ENCODE results near the gene CD300A. TPM values are rescaled to one million over a fixed set of nuclear protein-coding genes. Genes with fewer than 3 reads are reported as not detected.
"Not testable (repeated sequence)": the region's sequence is repeated elsewhere in the genome, so short reads cannot be mapped to it uniquely, and the experiment has no call there.

Gene CD300A
- total RNA-seq, 1 donor from 2014 or later: 3.9 TPM

DNA sequence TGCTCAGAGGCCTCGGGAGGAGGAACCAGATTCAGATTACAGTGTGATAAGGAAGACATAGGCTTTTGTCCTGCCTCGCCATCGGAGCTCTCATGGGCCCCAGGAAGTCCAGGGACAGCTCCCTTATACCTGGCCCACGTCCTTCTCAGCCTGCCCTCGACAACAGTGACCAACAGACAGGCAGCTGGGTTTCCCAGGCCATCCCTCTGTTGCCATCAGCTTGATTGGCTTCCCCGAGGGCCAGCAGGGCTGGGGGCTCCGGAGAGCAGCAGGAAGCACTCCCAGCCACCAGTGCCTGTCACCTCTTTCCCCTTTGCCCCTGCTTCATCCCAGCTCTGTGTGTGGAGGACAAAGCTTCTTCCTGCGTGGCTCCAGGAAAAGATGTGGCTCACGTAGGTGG lies 17.6 kb downstream of the CD300A start:
- Mint-ChIP-seq H3K36me3 (ENCODE audit: insufficient read depth) (no peaks in the 10 kb centered on the region), H3K27ac (no peak overlapping the region), H3K9me3 (ENCODE audit: low read depth) (peaks cover 6% of the 10 kb centered on the region), H3K4me3 (ENCODE audit: low read depth) (no peak overlapping the region), H3K4me1 (ENCODE audit: low read depth) (no peaks in the 10 kb centered on the region), H3K27me3 (peaks cover 12% of the 10 kb centered on the region)
- DNase-seq (ENCODE audit: low spot score, unreplicated experiment): no peak
- TF ChIP-seq, protein P1, sequence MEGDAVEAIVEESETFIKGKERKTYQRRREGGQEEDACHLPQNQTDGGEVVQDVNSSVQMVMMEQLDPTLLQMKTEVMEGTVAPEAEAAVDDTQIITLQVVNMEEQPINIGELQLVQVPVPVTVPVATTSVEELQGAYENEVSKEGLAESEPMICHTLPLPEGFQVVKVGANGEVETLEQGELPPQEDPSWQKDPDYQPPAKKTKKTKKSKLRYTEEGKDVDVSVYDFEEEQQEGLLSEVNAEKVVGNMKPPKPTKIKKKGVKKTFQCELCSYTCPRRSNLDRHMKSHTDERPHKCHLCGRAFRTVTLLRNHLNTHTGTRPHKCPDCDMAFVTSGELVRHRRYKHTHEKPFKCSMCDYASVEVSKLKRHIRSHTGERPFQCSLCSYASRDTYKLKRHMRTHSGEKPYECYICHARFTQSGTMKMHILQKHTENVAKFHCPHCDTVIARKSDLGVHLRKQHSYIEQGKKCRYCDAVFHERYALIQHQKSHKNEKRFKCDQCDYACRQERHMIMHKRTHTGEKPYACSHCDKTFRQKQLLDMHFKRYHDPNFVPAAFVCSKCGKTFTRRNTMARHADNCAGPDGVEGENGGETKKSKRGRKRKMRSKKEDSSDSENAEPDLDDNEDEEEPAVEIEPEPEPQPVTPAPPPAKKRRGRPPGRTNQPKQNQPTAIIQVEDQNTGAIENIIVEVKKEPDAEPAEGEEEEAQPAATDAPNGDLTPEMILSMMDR (IDR thresholded peaks at IDR 0.05; ENCODE audit: unreplicated experiment): no peak

DNA sequence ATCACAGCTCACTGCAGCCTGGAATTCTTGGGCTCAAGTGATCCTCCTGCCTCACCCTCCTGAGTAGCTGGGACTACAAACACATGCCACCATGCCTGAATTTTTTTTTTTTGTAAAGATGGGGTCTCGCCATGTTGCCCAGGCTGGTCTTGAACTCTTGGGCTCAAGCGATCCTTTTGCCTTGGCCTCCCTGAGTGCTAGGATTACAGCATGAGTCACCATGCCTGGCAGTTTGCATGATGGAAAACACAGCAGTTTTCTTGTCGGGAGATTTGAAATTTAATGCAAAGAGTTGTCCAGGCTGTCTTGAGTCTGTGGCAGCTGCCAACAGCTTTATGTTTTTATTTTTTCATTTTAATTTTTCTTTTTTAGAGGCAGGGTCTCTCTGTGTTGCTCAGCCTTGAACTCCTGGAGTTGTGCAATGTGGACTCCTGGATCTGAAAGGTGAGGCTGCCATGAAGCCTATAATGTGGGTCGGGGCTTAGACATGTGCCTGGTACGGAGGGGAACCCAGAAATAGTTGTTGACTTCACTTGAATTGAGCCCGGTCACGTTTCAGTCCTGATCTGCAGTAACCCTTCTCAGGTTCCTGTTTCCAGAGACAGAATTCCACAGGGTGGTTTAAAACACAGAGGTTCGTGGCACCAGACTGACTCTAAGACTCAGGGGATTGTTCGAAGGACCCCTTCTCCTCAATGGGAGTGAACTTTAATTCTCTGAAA lies 18.7 kb downstream of the CD300A start:
- DNase-seq (ENCODE audit: low spot score, unreplicated experiment): no peak
- Mint-ChIP-seq H3K4me3 (ENCODE audit: low read depth) (no peak overlapping the region), H3K27ac (no peak overlapping the region), H3K4me1 (ENCODE audit: low read depth) (no peaks in the 10 kb centered on the region), H3K27me3 (peaks cover 12% of the 10 kb centered on the region), H3K9me3 (ENCODE audit: low read depth) (peaks cover 10% of the 10 kb centered on the region), H3K36me3 (ENCODE audit: insufficient read depth) (no peaks in the 10 kb centered on the region)
- TF ChIP-seq, protein P1 (IDR thresholded peaks at IDR 0.05; ENCODE audit: unreplicated experiment): no peak

DNA sequence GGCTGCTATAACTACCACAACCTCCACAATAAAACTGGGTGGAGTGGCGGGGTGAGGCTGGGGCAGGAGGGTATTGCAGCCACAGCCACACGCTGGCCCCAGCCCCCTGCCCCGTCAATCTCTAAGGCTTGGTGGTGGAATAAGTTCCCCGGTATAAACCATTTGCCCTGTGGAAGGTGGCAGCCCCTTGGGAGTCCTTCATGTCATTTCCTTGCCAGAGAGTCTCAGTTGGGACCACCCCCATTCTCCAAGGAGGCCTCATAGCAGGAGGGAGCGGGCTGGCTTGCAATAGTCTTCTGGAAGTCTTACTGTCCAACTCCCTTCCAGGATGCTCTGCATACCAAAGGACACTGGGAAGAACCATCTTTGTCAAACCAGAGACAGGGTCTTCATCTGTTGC lies 19.4 kb downstream of the CD300A start:
- Mint-ChIP-seq H3K4me3 (ENCODE audit: low read depth) (no peak overlapping the region), H3K27ac (no peak overlapping the region), H3K9me3 (ENCODE audit: low read depth) (peaks cover 10% of the 10 kb centered on the region), H3K36me3 (ENCODE audit: insufficient read depth) (no peaks in the 10 kb centered on the region), H3K4me1 (ENCODE audit: low read depth) (no peaks in the 10 kb centered on the region), H3K27me3 (peaks cover 9% of the 10 kb centered on the region)
- DNase-seq (ENCODE audit: low spot score, unreplicated experiment): no peak
- TF ChIP-seq, protein P1 (IDR thresholded peaks at IDR 0.05; ENCODE audit: unreplicated experiment): no peak

DNA sequence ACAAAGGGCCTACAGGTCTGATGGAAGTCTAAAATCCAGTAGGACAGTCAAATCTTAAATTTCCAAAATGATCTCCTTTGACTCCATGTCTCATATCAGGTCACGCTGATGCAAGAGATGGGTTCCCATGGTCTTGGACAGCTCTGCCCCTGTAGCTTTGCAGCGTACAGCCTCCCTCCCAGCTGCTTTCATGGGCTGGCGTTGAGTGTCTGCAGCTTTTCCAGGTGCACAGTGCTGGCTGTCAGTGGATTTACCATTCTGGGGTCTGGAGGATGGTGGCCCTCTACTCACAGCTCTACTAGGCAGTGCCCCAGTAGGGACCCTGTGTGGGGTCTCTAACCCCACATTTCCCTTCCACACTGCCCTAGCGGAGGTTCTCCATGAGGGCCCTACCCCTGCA lies 21.8 kb downstream of the CD300A start:
- not testable (repeated sequence) for H3K4me1 Mint-ChIP-seq (ENCODE audit: low read depth); H3K27ac Mint-ChIP-seq; DNase-seq (ENCODE audit: low spot score, unreplicated experiment); H3K27me3 Mint-ChIP-seq; H3K4me3 Mint-ChIP-seq (ENCODE audit: low read depth); H3K36me3 Mint-ChIP-seq (ENCODE audit: insufficient read depth)
- peaks cover 10% of the 10 kb centered on the region for H3K9me3 Mint-ChIP-seq (ENCODE audit: low read depth)

DNA sequence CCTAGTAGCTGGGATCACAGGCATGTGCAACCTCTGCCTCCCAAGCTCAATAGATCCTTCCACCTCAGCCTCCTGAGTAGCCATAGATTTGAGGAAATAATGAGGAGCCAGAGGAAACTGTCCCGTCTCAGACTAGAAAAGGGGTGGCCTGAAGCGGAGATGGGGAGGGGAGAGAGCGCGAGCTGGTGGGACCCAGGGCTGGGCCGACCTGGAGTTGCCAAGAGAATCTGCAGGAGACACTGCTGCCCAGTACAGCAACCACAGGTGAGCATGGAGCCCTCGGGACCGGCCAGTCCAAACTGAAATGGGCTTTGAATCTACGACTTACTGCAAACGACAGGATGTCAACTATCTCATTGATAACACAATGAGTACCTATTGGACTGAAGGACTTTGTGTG lies 24.3 kb downstream of the CD300A start:
- no peak for DNase-seq (ENCODE audit: low spot score, unreplicated experiment)
- H3K4me1 Mint-ChIP-seq (ENCODE audit: low read depth): peaks cover 12% of the 10 kb centered on the region

More for the DNA sequence above, 24.3 kb downstream of the CD300A start:
- no peaks in the 10 kb centered on the region for H3K27me3 Mint-ChIP-seq
- peaks cover 10% of the 10 kb centered on the region for H3K9me3 Mint-ChIP-seq (ENCODE audit: low read depth)
- H3K27ac Mint-ChIP-seq: no peak overlapping the region
- H3K4me3 Mint-ChIP-seq (ENCODE audit: low read depth): no peak overlapping the region
- H3K36me3 Mint-ChIP-seq (ENCODE audit: insufficient read depth): no peaks in the 10 kb centered on the region
- TF ChIP-seq, protein P1 (IDR thresholded peaks at IDR 0.05; ENCODE audit: unreplicated experiment): no peak

Measured in progenitor cell of endocrine pancreas (in vitro differentiated cells).